GM12865 (cell line): Measurements from ENCODE around the gene DOCK1.
"Not testable (repeated sequence)": the region's sequence is repeated elsewhere in the genome, so short reads cannot be mapped to it uniquely, and the experiment has no call there.

Experiments
- DNase-seq: peaks from one replicate; pipeline ENCODE4 v3.0.0; 2010; ENCODE audit warnings: low read depth
- H3K4me3 ChIP-seq: 2 replicates; pipeline ENCODE4 v1.5.1; 2011; ENCODE audit warnings: mild to moderate bottlenecking, low read depth, low read length, control low read depth
- TF ChIP-seq, protein P1 (sequence below): IDR thresholded peaks from 2 replicates; pipeline ENCODE4 v1.5.1; 2011; ENCODE audit warnings: low read length, control low read depth, low read depth, inconsistent platforms; ENCODE audit not compliant: insufficient read depth; ENCODE audit errors: missing control alignments

DOCK1 gene

DNA sequence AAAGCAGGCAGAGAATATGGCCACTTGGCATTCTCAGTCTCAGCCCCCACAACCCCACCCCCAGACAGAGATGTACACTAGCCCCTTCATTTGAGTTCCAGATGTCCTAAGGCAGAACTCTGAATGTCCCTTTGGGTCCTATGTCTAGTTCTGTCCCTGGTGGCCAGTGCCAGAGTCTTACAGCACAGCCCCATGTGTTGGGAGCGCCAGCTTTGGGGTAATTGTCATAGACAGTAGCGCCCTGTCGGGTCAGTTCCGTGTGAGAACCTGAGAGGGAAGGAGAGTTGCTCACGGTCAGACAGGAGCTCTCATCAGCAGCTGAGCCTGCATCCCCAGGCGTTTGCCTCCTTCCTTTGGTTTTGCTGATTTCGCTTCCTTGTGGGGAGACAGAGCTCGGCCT, 386.1 kb downstream of the DOCK1 start:
- no peak overlapping the region for H3K4me3 ChIP-seq
- TF ChIP-seq, protein P1, sequence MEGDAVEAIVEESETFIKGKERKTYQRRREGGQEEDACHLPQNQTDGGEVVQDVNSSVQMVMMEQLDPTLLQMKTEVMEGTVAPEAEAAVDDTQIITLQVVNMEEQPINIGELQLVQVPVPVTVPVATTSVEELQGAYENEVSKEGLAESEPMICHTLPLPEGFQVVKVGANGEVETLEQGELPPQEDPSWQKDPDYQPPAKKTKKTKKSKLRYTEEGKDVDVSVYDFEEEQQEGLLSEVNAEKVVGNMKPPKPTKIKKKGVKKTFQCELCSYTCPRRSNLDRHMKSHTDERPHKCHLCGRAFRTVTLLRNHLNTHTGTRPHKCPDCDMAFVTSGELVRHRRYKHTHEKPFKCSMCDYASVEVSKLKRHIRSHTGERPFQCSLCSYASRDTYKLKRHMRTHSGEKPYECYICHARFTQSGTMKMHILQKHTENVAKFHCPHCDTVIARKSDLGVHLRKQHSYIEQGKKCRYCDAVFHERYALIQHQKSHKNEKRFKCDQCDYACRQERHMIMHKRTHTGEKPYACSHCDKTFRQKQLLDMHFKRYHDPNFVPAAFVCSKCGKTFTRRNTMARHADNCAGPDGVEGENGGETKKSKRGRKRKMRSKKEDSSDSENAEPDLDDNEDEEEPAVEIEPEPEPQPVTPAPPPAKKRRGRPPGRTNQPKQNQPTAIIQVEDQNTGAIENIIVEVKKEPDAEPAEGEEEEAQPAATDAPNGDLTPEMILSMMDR, result no peak
- DNase-seq, result no peak

DNA sequence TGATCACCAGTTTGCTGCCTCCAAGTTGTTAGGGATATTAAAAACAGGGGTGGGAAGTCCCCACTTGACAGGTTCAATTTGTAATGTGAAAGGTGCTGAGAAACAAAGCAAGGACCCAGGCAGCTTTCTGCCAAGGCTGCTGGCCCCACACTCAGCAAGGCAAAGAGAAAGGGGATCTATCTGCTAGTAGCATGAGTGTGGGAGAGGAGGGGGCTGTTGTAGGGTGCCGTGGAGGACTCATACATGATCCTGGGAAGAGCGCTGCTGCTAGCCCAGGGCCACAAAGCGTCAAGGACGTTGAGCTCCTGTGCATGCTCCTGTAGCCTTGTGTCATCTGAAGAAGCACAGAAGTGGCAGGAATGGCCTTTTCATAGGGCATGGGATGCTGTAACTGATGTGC, 387.7 kb downstream of the DOCK1 start:
- no peak overlapping the region for H3K4me3 ChIP-seq
- TF ChIP-seq, protein P1, result no peak
- no peak for DNase-seq

DNA sequence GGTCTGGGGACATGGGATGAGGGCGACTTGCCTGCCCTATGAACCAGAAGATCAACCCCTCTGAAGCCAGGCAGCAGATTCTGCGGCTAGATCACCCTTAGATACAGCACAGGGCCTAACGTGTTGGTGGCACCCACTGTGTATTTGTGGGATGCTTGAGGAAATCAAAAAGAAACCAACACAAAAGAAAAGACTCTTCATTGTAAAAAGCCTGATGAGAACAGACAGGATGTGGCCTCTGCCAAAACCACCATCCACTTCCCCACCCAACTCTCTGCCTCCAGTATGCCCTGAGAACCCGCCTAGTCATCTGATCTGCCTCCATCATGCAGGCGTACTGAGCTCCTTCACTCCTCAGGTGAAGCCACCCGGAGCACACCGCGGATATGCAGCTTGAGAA, 388.4 kb downstream of the DOCK1 start:
- TF ChIP-seq, protein P1, result no peak
- H3K4me3 ChIP-seq, result no peak overlapping the region
- no peak for DNase-seq

DNA sequence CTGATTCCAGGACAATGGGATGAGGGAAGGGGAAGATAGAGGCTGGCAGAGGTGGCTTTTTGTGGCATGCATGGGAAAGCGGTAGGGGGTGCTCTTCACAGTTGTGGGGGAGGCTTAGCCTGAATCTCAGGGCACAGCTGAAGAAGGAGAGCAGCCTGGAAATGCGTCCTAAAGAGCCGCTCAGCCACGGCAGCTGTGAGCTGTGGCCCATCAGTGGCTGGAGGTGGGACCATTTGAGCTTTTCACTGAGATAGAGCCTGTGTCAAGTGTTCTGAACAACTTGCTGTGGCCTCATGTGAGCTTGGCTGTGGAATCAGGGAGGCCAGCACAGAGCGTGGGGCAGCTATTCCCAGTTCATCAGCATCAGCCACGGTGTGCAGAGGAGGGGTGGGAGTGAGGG, 391.5 kb downstream of the DOCK1 start:
- no peak overlapping the region for H3K4me3 ChIP-seq
- TF ChIP-seq, protein P1, result no peak
- no peak for DNase-seq

DNA sequence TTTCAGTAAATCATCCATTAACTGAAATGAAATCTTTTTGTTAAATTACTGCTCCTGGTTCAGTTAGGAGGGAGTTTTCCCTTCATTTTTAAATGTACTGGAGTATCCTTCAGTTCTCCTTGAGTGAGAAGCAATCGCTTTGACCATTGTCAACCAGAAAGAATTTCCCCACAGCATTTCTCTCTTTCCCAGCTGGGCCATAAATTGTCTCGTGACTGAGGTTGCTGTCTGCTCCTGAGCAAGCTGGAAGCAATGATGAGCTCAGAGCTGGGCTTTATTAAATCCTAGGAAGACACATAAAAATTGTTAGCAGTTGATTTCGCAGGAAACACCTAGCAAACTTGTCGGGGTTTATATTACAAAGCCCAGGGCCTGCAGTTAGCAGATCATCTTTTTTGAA, 393.2 kb downstream of the DOCK1 start:
- no peak overlapping the region for H3K4me3 ChIP-seq
- DNase-seq, result no peak
- TF ChIP-seq, protein P1, result no peak

DNA sequence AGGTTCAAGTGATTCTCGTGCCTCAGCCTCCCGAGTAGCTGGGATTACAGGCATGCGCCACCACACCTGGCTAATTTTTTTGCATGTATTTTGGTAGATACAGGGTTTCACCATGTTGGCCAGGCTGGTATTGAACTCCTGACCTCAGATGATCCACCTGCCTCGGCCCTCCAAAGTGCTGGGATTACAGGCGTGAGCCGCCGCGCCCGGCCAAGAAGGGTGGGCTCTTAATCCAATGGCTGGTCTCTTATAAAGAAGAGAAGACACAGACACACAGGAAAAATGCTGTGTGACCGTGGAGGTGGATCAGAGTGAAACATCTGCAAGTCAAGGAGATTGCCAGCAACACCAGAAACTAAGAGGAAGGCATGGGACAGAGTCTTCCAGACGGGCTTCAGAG, 394.0 kb downstream of the DOCK1 start:
- not testable (repeated sequence) for DNase-seq

DNA sequence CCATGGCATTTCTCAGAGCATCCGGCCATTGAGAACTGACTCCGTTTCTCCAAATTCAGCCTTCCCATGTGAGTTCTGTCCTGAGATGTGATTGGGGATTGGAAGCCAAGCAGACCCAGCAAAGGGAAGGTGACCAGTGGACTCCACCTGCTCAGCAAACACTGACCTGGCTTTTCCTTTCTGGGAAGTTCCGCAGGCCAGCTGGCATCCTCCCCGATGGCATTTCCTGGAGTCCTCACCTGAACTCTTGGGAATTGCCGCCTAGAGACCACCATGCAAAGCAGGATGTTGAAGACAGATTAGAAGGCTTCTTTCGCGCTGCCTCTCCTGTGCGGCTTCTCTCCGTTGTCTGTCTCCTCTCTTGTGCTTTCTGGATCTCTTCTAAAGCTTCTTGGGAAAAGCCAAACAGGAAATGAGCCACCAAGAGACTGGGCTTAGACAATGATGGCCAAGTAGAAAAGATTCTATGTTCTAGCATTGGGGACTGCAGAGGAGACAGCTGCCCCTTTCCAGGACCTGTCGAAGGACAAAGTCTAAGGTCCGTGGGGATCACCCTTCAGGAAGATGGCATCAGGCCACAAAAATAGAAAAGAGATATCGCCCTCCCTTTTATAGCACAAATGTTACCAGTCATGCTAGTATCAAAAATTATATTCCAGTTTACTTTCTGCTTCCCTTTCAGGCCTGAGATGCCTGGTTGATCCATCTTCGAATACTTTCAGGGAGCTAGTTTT, 394.9 kb downstream of the DOCK1 start:
- no peak overlapping the region for H3K4me3 ChIP-seq
- DNase-seq, result no peak
- TF ChIP-seq, protein P1, result no peak

More for the DNA sequence above, 394.0 kb downstream of the DOCK1 start:
- H3K4me3 ChIP-seq, result not testable (repeated sequence)
